Spleen (tissue), 7 donors: ENCODE measurements around the gene PEX5.

Experiments
- POLR2A ChIP-seq, 3 donors: fragments of 450-650 bp; IDR thresholded peaks; one replicate each; pipeline ENCODE4 v1.5.1; 2017; ENCODE audit warnings: antibody characterized with exemption in 3 of 3, mild to moderate bottlenecking in 1 of 3
- TF ChIP-seq, protein P1 (sequence below), 11 experiments: fragments of 200-600 bp in 7 of 11; fragments of 450-650 bp in 4 of 11; sonication (generic) in 4 of 11; IDR thresholded peaks in 8 of 11; conservative IDR thresholded peaks in 3 of 11; 1 replicate in 7 of 11; 2 replicates in 4 of 11; pipeline versions ENCODE4 v1.4.0 to v1.8.0; 2016 to 2021; ENCODE audit warnings: antibody characterized with exemption in 11 of 11, inconsistent platforms in 4 of 11, mild to moderate bottlenecking in 1 of 11
- donor health status: DM: no; HTN: no; CAD: no; lungs with moderate emphysema.
- donor health status: DM: no; HTN: no; CAD: no.
- donor health status: DM: no; HTN: no; CAD: no.

DNA sequence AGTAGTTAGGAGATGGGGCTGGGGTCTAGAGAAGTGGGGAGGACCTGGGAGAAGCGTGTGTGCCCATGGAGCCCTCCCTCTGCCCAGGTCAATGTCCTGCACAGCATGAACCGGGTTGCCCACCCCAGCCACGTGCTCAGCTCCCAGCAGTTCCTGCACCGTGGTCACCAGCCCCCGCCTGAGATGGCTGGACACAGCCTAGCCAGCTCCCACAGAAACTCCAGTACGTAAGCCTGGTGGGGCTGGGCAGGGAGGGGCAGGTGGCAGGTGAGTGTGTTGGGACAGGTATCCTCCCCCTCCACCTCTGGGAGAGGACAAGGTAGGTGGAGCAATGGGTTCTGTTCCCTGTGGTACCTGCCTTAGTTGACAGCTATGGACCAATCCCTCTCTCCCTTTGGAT is 38.6 kb upstream of the PEX5 start:
- TF ChIP-seq, protein P1, sequence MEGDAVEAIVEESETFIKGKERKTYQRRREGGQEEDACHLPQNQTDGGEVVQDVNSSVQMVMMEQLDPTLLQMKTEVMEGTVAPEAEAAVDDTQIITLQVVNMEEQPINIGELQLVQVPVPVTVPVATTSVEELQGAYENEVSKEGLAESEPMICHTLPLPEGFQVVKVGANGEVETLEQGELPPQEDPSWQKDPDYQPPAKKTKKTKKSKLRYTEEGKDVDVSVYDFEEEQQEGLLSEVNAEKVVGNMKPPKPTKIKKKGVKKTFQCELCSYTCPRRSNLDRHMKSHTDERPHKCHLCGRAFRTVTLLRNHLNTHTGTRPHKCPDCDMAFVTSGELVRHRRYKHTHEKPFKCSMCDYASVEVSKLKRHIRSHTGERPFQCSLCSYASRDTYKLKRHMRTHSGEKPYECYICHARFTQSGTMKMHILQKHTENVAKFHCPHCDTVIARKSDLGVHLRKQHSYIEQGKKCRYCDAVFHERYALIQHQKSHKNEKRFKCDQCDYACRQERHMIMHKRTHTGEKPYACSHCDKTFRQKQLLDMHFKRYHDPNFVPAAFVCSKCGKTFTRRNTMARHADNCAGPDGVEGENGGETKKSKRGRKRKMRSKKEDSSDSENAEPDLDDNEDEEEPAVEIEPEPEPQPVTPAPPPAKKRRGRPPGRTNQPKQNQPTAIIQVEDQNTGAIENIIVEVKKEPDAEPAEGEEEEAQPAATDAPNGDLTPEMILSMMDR (IDR thresholded peaks at IDR 0.05 in 8 of 11, conservative IDR thresholded peaks at IDR 0.05 in 3 of 11) = no peak
- no peak for TF ChIP-seq POLR2A (IDR thresholded peaks at IDR 0.05)
